HK-2 (cell line): ENCODE data around the gene PEX11B.

Experiments
- DNase-seq: peaks from one replicate; pipeline ENCODE4 v3.0.0-alpha.2; 2018; ENCODE audit not compliant: unreplicated experiment

PEX11B gene

DNA sequence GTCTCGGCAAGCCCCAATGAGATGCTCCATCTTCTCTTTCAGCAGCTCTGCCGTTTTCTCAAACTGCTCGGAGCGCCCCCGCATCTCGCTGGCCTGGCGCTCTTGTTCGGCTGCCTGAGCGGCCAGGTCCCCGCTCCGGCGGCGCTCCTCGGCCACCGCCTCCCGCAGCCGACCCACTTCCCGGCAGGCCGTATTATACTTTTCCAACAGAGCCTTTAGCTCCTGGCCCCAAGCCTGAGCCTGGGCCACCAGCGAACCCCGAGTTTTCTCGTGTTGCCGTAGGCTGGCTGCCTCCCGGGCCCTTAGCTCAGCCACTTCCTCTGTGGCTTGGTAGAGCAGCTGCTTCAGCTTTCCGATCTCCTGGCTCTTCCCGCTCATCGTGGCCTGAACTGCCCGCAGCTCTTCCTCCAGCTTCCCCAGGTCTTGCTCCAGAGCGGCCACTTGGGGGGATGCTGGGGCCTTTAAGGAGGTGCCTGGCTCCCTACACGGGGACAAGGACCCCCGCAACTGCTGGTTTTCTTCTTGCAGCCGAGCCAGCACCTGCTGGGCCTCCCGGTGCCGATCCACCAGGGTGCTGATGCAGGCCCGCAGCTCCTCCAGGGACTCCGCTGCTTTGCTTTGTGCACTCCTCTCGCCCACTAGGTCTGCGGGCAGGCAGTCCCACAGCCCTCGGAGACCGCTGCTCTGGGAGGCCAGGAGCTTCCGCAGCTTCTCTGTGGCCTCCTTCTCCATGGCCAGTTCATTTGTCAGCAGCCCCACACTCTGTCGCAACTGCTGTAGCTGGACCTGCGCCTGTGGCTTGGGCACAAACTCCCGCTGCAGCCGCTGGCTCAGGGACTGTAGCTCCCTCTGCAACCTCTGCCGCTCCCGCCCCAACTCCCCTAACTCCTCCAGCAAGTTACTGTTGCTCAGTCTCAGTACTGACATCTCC lies 46.3 kb downstream of the PEX11B start:
- DNase-seq, result no peak

DNA sequence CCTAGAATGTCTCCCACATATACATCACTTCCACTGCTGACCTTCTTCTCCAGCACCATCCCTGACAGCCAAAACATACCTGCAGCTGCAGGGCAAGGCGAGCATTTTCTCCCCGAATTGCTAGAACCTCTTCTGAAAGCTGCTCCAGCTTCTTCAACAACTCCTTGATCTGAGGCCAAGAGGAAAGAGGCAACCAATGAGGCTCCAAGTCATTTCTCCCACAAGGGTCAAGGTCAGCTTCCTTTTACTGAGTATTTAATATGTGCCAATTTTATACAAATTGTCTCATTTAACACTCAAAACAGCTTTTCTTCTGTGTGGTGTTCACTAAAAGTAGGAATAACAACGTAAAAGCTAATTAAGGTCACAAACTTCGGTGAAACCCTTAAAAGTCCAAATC lies 50.3 kb downstream of the PEX11B start:
- DNase-seq, result no peak

DNA sequence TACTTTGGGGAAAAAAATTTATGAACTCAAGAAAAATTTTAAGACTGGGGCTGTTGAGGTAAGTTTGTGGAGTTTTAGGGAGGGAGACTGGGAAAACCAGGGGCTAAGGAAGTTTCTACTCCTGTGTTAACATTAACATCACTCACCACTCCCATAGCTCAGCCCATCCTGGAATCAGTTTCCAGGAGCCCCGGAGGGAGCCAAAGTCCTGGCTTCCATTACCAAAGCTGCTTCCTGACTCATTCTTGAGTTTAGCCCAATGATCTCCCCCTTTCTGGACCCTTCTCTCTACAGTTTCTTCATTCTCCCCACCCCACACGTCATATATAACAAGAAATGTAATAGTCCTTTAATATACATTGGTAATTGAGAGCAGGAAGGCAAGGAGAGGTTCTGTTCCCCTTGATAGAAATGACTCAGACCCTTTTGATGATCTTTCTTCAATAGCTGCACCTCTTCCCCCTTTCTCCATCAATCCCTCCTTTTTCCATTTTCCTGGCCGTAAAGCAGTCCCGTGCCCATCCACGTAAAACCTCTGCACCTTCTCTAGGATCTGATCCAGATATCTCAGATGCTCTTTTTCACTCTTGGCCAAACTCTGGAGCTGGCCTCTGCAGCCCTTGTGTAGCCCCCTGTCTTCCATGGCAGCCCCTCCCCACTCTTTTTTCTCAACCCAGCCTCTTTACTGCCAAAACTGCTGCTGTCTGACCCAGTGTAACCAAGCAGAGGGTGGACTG lies 55.1 kb downstream of the PEX11B start:
- no peak for DNase-seq
